T-helper 9 cell (primary cell): Measurements from ENCODE around the gene CYTH1.
A peak's percentile ranks its signal among the peaks of the same experiment; 100 is the strongest.
"Not testable (repeated sequence)": the region's sequence is repeated elsewhere in the genome, so short reads cannot be mapped to it uniquely, and the experiment has no call there.

ENCODE experiments used
- DNase-seq: peaks from one replicate; pipeline ENCODE4 v3.0.0-alpha.2; 2020

CYTH1 gene

GRCh38 chr17:78785663-78786057, 3.6 kb upstream of the CYTH1 start:
- no peak for DNase-seq

- DNase-seq, result no peak
Observed at GRCh38 chr17:78785011-78785662, 3.1 kb upstream of the CYTH1 start.

GRCh38 chr17:78784352-78784751, 2.3 kb upstream of the CYTH1 start:
- no peak for DNase-seq

- no peak for DNase-seq
Observed at GRCh38 chr17:78783711-78784324, 1.7 kb upstream of the CYTH1 start.

- DNase-seq, result no peak
Observed at GRCh38 chr17:78781104-78781892, 775 bp downstream of the CYTH1 start.

GRCh38 chr17:78780335-78780734, 1.7 kb downstream of the CYTH1 start:
- DNase-seq, result no peak

- peak; percentile 44 for DNase-seq
Observed at GRCh38 chr17:78779850-78780249, 2.2 kb downstream of the CYTH1 start.

GRCh38 chr17:78779286-78779651, 2.8 kb downstream of the CYTH1 start:
- not testable (repeated sequence) for DNase-seq

- no peak for DNase-seq
Observed at GRCh38 chr17:78777881-78778280, 4.2 kb downstream of the CYTH1 start.

GRCh38 chr17:78774956-78775571, 7.0 kb downstream of the CYTH1 start:
- peak; percentile 52 for DNase-seq

GRCh38 chr17:78774453-78774852, 7.6 kb downstream of the CYTH1 start:
- no peak for DNase-seq

- DNase-seq, result no peak
Observed at GRCh38 chr17:78771758-78772382, 10.2 kb downstream of the CYTH1 start.

GRCh38 chr17:78769196-78769773, 12.8 kb downstream of the CYTH1 start:
- no peak for DNase-seq

- no peak for DNase-seq
Observed at GRCh38 chr17:78767806-78768205, 14.3 kb downstream of the CYTH1 start.

GRCh38 chr17:78766743-78767294, 15.3 kb downstream of the CYTH1 start:
- no peak for DNase-seq

- DNase-seq, result no peak
Observed at GRCh38 chr17:78766225-78766624, 15.8 kb downstream of the CYTH1 start.

- DNase-seq, result no peak
Observed at GRCh38 chr17:78765821-78766220, 16.3 kb downstream of the CYTH1 start.

- DNase-seq, result no peak
Observed at GRCh38 chr17:78764871-78765270, 17.2 kb downstream of the CYTH1 start.

GRCh38 chr17:78763561-78763960, 18.5 kb downstream of the CYTH1 start:
- no peak for DNase-seq

GRCh38 chr17:78761789-78762406, 20.2 kb downstream of the CYTH1 start:
- DNase-seq, result no peak

GRCh38 chr17:78759969-78760352, 22.1 kb downstream of the CYTH1 start:
- DNase-seq, result no peak
